ENCODE measurements around the gene PLP1. TPM values are rescaled to one million over a fixed set of nuclear protein-coding genes. Genes with fewer than 3 reads are reported as not detected.

The PLP1 gene
- polyA plus RNA-seq, 3 donors = not detected

DNA sequence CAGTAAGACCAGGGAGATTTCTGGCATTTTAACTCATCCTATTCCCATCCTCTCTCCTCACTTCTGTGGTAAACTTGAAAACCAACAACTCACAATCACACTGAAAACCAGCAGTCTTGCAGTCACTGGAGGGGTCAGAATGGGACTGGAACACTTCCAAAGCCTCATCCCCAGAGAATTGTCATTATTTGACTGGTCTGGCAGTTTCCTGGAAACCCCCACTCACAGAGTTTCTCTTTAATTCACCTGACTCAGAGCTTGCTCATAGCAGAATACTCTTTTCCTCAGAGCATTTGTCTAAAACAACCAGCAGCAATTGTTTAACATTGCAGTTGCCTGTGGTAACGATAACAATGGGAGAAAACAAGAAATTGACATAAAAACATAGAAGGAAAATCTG lies 62.8 kb downstream of the PLP1 start:
- Mint-ChIP-seq H3K36me3 (no peaks in the 10 kb centered on the region), H3K4me1 (no peaks in the 10 kb centered on the region), H3K9me3 (no peaks in the 10 kb centered on the region), H3K4me3 (no peak overlapping the region), H3K27me3 (ENCODE audit: low read depth in 3 of 3) (no peaks in the 10 kb centered on the region), H3K27ac (no peak overlapping the region)
- peak in 1 of 3 donors; percentile 4 for DNase-seq
- WGBS (ENCODE audit: insufficient coverage) = no CpG with 5 or more reads among the region's 1 CpG
- Histone ChIP-seq H3K27me3 (ENCODE audit: control insufficient read depth in 2 of 2, insufficient read depth in 2 of 2, low read length in 2 of 2) (peaks cover 0 to 2% of the 10 kb centered on the region in 2 donors), H2AFZ (ENCODE audit: insufficient read depth, low read depth, low read length, poor library complexity, severe bottlenecking) (no peak overlapping the region), H3K4me3 (replicated peaks in 1 of 3; ENCODE audit: low read depth in 2 of 3, low read length in 3 of 3) (no peak overlapping the region), H3K36me3 (replicated peaks in 1 of 2; ENCODE audit: control insufficient read depth in 1 of 2, insufficient read depth in 2 of 2, low read length in 2 of 2) (no peaks in the 10 kb centered on the region), H3K9me3 (replicated peaks in 1 of 2; ENCODE audit: control insufficient read depth in 1 of 2, insufficient read depth in 1 of 2, low read length in 2 of 2) (no peaks in the 10 kb centered on the region), H3K27ac (ENCODE audit: low read depth in 1 of 2, low read length in 2 of 2) (no peak overlapping the region), H3K79me2 (ENCODE audit: insufficient read depth, low read length) (no peaks in the 10 kb centered on the region), H3K4me2 (replicated peaks; ENCODE audit: extremely low read depth, low read length, poor library complexity, severe bottlenecking) (no peak overlapping the region), H3K4me1 (ENCODE audit: control insufficient read depth in 1 of 2, insufficient read depth in 2 of 2, low read length in 2 of 2) (no peaks in the 10 kb centered on the region), H4K20me1 (ENCODE audit: insufficient read depth, low read length) (no peaks in the 10 kb centered on the region), H3K9ac (ENCODE audit: insufficient read depth, low read length, poor library complexity, severe bottlenecking) (no peak overlapping the region)
- intact Hi-C loops (cut with micrococcal nuclease) = no loop called here
- TF ChIP-seq, protein P1, sequence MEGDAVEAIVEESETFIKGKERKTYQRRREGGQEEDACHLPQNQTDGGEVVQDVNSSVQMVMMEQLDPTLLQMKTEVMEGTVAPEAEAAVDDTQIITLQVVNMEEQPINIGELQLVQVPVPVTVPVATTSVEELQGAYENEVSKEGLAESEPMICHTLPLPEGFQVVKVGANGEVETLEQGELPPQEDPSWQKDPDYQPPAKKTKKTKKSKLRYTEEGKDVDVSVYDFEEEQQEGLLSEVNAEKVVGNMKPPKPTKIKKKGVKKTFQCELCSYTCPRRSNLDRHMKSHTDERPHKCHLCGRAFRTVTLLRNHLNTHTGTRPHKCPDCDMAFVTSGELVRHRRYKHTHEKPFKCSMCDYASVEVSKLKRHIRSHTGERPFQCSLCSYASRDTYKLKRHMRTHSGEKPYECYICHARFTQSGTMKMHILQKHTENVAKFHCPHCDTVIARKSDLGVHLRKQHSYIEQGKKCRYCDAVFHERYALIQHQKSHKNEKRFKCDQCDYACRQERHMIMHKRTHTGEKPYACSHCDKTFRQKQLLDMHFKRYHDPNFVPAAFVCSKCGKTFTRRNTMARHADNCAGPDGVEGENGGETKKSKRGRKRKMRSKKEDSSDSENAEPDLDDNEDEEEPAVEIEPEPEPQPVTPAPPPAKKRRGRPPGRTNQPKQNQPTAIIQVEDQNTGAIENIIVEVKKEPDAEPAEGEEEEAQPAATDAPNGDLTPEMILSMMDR (IDR thresholded peaks at IDR 0.05) = no peak

Other genes starting within 250 kb of the PLP1 start
- 10 to 100 TPM in 1 of 3 donors, 1 to 10 TPM in 2; 3.0 to 10.7 (median 8.5) TPM for gene TCEAL4, start 191.3 kb upstream of the PLP1 start, polyA plus RNA-seq
- 1 to 10 TPM; 1.8 to 3.7 (median 2.1) TPM for gene TCEAL3, start 168.9 kb upstream of the PLP1 start, polyA plus RNA-seq
- gene TCEAL1, start 147.9 kb upstream of the PLP1 start, polyA plus RNA-seq = 10 to 100 TPM in 1 of 3 donors, 1 to 10 TPM in 2; 5.5 to 11.4 (median 5.8) TPM
- 10 to 100 TPM; 83.5 to 86.4 (median 83.9) TPM for gene MORF4L2, start 90.1 kb upstream of the PLP1 start, polyA plus RNA-seq
- gene TMEM31, start 65.9 kb upstream of the PLP1 start, polyA plus RNA-seq = not detected
- gene RAB9B, start 55.4 kb downstream of the PLP1 start, polyA plus RNA-seq = under 1 TPM in 2 of 3 donors, not detected in 1; 0.01 to 0.08 TPM
- gene TMSB15B, start 185.8 kb downstream of the PLP1 start, polyA plus RNA-seq = 1 to 10 TPM; 1.1 to 2.2 (median 2.0) TPM
- gene H2BW1, start 236.9 kb downstream of the PLP1 start, polyA plus RNA-seq = not detected